ENCODE data around the gene ITGB7. TPM values are rescaled to one million over a fixed set of nuclear protein-coding genes. Genes with fewer than 3 reads are reported as not detected.

ITGB7 gene
- total and polyA plus RNA-seq, 9 of the 15 experiments (the other 6 are each of a cell fraction or from before 2014, with no cell fraction given) = 0.06 to 2.0 (median 0.67) TPM

- TF ChIP-seq RAD21 (CRISPR knock-in tag; conservative IDR thresholded peaks at IDR 0.05 in 1 of 2, IDR thresholded peaks at IDR 0.05 in 1 of 2) (peak; percentile 59 to 79), SAFB2 (IDR thresholded peaks at IDR 0.05; ENCODE audit: borderline replicate concordance, low read depth, low read length, severe bottlenecking) (no peak), ZNF3 (CRISPR knock-in tag; IDR thresholded peaks at IDR 0.05) (no peak), ZNF274 (IDR thresholded peaks at IDR 0.05; ENCODE audit: borderline replicate concordance, low read depth, low read length) (no peak), ZBTB33 (CRISPR knock-in tag; IDR thresholded peaks at IDR 0.05) (peak; percentile 17; the same call in 1 of the 2 replicates), ZNF551 (CRISPR knock-in tag; IDR thresholded peaks at IDR 0.05) (no peak), SMAD3 (CRISPR knock-in tag; conservative IDR thresholded peaks at IDR 0.05) (no peak), HSF4 (CRISPR knock-in tag; IDR thresholded peaks at IDR 0.05; ENCODE audit: borderline replicate concordance) (no peak), ARID1B (IDR thresholded peaks at IDR 0.05) (no peak), SMARCA5 (IDR thresholded peaks at IDR 0.05) (no peak), TFAM (CRISPR knock-in tag; conservative IDR thresholded peaks at IDR 0.05) (no peak), JUNB (CRISPR knock-in tag; conservative IDR thresholded peaks at IDR 0.05) (no peak)
- TF ChIP-seq, protein P1, sequence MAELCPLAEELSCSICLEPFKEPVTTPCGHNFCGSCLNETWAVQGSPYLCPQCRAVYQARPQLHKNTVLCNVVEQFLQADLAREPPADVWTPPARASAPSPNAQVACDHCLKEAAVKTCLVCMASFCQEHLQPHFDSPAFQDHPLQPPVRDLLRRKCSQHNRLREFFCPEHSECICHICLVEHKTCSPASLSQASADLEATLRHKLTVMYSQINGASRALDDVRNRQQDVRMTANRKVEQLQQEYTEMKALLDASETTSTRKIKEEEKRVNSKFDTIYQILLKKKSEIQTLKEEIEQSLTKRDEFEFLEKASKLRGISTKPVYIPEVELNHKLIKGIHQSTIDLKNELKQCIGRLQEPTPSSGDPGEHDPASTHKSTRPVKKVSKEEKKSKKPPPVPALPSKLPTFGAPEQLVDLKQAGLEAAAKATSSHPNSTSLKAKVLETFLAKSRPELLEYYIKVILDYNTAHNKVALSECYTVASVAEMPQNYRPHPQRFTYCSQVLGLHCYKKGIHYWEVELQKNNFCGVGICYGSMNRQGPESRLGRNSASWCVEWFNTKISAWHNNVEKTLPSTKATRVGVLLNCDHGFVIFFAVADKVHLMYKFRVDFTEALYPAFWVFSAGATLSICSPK (IDR thresholded peaks at IDR 0.05; ENCODE audit: borderline replicate concordance) = no peak
- TF ChIP-seq, protein P2, sequence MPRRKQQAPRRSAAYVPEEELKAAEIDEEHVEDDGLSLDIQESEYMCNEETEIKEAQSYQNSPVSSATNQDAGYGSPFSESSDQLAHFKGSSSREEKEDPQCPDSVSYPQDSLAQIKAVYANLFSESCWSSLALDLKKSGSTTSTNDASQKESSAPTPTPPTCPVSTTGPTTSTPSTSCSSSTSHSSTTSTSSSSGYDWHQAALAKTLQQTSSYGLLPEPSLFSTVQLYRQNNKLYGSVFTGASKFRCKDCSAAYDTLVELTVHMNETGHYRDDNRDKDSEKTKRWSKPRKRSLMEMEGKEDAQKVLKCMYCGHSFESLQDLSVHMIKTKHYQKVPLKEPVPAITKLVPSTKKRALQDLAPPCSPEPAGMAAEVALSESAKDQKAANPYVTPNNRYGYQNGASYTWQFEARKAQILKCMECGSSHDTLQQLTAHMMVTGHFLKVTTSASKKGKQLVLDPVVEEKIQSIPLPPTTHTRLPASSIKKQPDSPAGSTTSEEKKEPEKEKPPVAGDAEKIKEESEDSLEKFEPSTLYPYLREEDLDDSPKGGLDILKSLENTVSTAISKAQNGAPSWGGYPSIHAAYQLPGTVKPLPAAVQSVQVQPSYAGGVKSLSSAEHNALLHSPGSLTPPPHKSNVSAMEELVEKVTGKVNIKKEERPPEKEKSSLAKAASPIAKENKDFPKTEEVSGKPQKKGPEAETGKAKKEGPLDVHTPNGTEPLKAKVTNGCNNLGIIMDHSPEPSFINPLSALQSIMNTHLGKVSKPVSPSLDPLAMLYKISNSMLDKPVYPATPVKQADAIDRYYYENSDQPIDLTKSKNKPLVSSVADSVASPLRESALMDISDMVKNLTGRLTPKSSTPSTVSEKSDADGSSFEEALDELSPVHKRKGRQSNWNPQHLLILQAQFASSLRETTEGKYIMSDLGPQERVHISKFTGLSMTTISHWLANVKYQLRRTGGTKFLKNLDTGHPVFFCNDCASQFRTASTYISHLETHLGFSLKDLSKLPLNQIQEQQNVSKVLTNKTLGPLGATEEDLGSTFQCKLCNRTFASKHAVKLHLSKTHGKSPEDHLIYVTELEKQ (CRISPR knock-in tag; IDR thresholded peaks at IDR 0.05) = no peak
- TF ChIP-seq, protein P3, sequence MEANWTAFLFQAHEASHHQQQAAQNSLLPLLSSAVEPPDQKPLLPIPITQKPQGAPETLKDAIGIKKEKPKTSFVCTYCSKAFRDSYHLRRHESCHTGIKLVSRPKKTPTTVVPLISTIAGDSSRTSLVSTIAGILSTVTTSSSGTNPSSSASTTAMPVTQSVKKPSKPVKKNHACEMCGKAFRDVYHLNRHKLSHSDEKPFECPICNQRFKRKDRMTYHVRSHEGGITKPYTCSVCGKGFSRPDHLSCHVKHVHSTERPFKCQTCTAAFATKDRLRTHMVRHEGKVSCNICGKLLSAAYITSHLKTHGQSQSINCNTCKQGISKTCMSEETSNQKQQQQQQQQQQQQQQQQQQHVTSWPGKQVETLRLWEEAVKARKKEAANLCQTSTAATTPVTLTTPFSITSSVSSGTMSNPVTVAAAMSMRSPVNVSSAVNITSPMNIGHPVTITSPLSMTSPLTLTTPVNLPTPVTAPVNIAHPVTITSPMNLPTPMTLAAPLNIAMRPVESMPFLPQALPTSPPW (CRISPR knock-in tag; IDR thresholded peaks at IDR 0.05) = peak; percentile 93
- TF ChIP-seq, protein P4, sequence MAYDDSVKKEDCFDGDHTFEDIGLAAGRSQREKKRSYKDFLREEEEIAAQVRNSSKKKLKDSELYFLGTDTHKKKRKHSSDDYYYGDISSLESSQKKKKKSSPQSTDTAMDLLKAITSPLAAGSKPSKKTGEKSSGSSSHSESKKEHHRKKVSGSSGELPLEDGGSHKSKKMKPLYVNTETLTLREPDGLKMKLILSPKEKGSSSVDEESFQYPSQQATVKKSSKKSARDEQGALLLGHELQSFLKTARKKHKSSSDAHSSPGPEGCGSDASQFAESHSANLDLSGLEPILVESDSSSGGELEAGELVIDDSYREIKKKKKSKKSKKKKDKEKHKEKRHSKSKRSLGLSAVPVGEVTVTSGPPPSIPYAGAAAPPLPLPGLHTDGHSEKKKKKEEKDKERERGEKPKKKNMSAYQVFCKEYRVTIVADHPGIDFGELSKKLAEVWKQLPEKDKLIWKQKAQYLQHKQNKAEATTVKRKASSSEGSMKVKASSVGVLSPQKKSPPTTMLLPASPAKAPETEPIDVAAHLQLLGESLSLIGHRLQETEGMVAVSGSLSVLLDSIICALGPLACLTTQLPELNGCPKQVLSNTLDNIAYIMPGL (CRISPR knock-in tag; IDR thresholded peaks at IDR 0.05) = no peak; the same call in 1 of the 2 replicates
These were observed 44.7 kb upstream of the ITGB7 start (continued) for GRCh38 chr12:53251477-53252348.
